ENCODE data around the gene DHX8. TPM values are rescaled to one million over a fixed set of nuclear protein-coding genes. Genes with fewer than 3 reads are reported as not detected.

Gene DHX8
- polyA plus RNA-seq, 3 donors = 21.8 to 35.6 (median 26.5) TPM

GRCh38 chr17:43560461-43561427 is 77.0 kb downstream of the DHX8 start:
- intact Hi-C loops (cut with micrococcal nuclease) = no loop called here
- Histone ChIP-seq H3K9me3 (replicated peaks in 1 of 2; ENCODE audit: control insufficient read depth in 1 of 2, insufficient read depth in 1 of 2, low read length in 2 of 2) (no peaks in the 10 kb centered on the region), H4K20me1 (ENCODE audit: insufficient read depth, low read length) (no peaks in the 10 kb centered on the region), H3K27me3 (ENCODE audit: control insufficient read depth in 2 of 2, insufficient read depth in 2 of 2, low read length in 2 of 2) (peaks cover 25 to 28% of the 10 kb centered on the region in 2 donors), H3K4me3 (replicated peaks in 1 of 3; ENCODE audit: low read depth in 2 of 3, low read length in 3 of 3) (no peak overlapping the region), H3K9ac (ENCODE audit: insufficient read depth, low read length, poor library complexity, severe bottlenecking) (no peak overlapping the region), H3K4me1 (ENCODE audit: control insufficient read depth in 1 of 2, insufficient read depth in 2 of 2, low read length in 2 of 2) (peaks cover 14 to 15% of the 10 kb centered on the region in 2 donors), H2AFZ (ENCODE audit: insufficient read depth, low read depth, low read length, poor library complexity, severe bottlenecking) (no peak overlapping the region), H3K36me3 (replicated peaks in 1 of 2; ENCODE audit: control insufficient read depth in 1 of 2, insufficient read depth in 2 of 2, low read length in 2 of 2) (no peaks in the 10 kb centered on the region), H3K27ac (ENCODE audit: low read depth in 1 of 2, low read length in 2 of 2) (no peak overlapping the region), H3K79me2 (ENCODE audit: insufficient read depth, low read length) (no peaks in the 10 kb centered on the region), H3K4me2 (replicated peaks; ENCODE audit: extremely low read depth, low read length, poor library complexity, severe bottlenecking) (no peak overlapping the region)
- no peak for DNase-seq
- Mint-ChIP-seq H3K9me3 (peaks cover 0 to 5% (median 0%) of the 10 kb centered on the region in 7 donors), H3K4me1 (peaks cover 22% of the 10 kb centered on the region), H3K36me3 (no peaks in the 10 kb centered on the region), H3K4me3 (peak overlapping the region in 1 of 2 donors; percentile 4), H3K27ac (peak overlapping the region in 1 of 7 donors; percentile 28), H3K27me3 (ENCODE audit: low read depth in 3 of 3) (peaks cover 35 to 40% (median 37%) of the 10 kb centered on the region in 3 donors)
- no peak for TF ChIP-seq CTCF (IDR thresholded peaks at IDR 0.05)
- WGBS (ENCODE audit: insufficient coverage) = 81% methylated on average over 4 of the region's 7 CpGs

- TF ChIP-seq CTCF (IDR thresholded peaks at IDR 0.05) = no peak
Measured at GRCh38 chr17:43562679-43563599, 79.2 kb downstream of the DHX8 start.

More at GRCh38 chr17:43562679-43563599, 79.2 kb downstream of the DHX8 start:
- 22% methylated on average over 11 of the region's 19 CpGs for WGBS (ENCODE audit: insufficient coverage)
- peaks cover 33 to 40% (median 35%) of the 10 kb centered on the region in 3 donors for H3K27me3 Mint-ChIP-seq (ENCODE audit: low read depth in 3 of 3)
- H3K9me3 ChIP-seq (replicated peaks in 1 of 2; ENCODE audit: control insufficient read depth in 1 of 2, insufficient read depth in 1 of 2, low read length in 2 of 2) = no peaks in the 10 kb centered on the region
- H3K36me3 ChIP-seq (replicated peaks in 1 of 2; ENCODE audit: control insufficient read depth in 1 of 2, insufficient read depth in 2 of 2, low read length in 2 of 2) = no peaks in the 10 kb centered on the region
- peaks cover 0 to 5% (median 0%) of the 10 kb centered on the region in 7 donors for H3K9me3 Mint-ChIP-seq
- H3K36me3 Mint-ChIP-seq = no peaks in the 10 kb centered on the region
- H3K27ac Mint-ChIP-seq = peak overlapping the region in 1 of 7 donors; percentile 1
- DNase-seq = no peak
- no peaks in the 10 kb centered on the region for H4K20me1 ChIP-seq (ENCODE audit: insufficient read depth, low read length)
- H3K4me3 ChIP-seq (replicated peaks in 1 of 3; ENCODE audit: low read depth in 2 of 3, low read length in 3 of 3) = no peak overlapping the region
- intact Hi-C loops (cut with micrococcal nuclease) = no loop called here
- H3K4me1 ChIP-seq (ENCODE audit: control insufficient read depth in 1 of 2, insufficient read depth in 2 of 2, low read length in 2 of 2) = no peaks in the 10 kb centered on the region
- H3K4me1 Mint-ChIP-seq = peaks cover 10% of the 10 kb centered on the region
- no peak overlapping the region for H3K9ac ChIP-seq (ENCODE audit: insufficient read depth, low read length, poor library complexity, severe bottlenecking)
- no peak overlapping the region for H2AFZ ChIP-seq (ENCODE audit: insufficient read depth, low read depth, low read length, poor library complexity, severe bottlenecking)
- H3K79me2 ChIP-seq (ENCODE audit: insufficient read depth, low read length) = no peaks in the 10 kb centered on the region
- H3K4me2 ChIP-seq (replicated peaks; ENCODE audit: extremely low read depth, low read length, poor library complexity, severe bottlenecking) = no peak overlapping the region
- peaks cover 25 to 28% of the 10 kb centered on the region in 2 donors for H3K27me3 ChIP-seq (ENCODE audit: control insufficient read depth in 2 of 2, insufficient read depth in 2 of 2, low read length in 2 of 2)
- H3K4me3 Mint-ChIP-seq = peak overlapping the region in 1 of 2 donors; percentile 77
- no peak overlapping the region for H3K27ac ChIP-seq (ENCODE audit: low read depth in 1 of 2, low read length in 2 of 2)
